Fibroblast of skin of back (primary cell): ENCODE data around the gene PSMG4.
A peak's percentile ranks its signal among the peaks of the same experiment; 100 is the strongest.
"Not testable (repeated sequence)": the region's sequence is repeated elsewhere in the genome, so short reads cannot be mapped to it uniquely, and the experiment has no call there.

Experiments
- DNase-seq: peaks from one replicate; pipeline ENCODE4 v3.0.0-alpha.2; 2013

The PSMG4 gene

GRCh38 chr6:3230256-3230882, 28.4 kb upstream of the PSMG4 start:
- DNase-seq: no peak

GRCh38 chr6:3230900-3231246, 27.9 kb upstream of the PSMG4 start:
- DNase-seq: peak; percentile 42

DNA sequence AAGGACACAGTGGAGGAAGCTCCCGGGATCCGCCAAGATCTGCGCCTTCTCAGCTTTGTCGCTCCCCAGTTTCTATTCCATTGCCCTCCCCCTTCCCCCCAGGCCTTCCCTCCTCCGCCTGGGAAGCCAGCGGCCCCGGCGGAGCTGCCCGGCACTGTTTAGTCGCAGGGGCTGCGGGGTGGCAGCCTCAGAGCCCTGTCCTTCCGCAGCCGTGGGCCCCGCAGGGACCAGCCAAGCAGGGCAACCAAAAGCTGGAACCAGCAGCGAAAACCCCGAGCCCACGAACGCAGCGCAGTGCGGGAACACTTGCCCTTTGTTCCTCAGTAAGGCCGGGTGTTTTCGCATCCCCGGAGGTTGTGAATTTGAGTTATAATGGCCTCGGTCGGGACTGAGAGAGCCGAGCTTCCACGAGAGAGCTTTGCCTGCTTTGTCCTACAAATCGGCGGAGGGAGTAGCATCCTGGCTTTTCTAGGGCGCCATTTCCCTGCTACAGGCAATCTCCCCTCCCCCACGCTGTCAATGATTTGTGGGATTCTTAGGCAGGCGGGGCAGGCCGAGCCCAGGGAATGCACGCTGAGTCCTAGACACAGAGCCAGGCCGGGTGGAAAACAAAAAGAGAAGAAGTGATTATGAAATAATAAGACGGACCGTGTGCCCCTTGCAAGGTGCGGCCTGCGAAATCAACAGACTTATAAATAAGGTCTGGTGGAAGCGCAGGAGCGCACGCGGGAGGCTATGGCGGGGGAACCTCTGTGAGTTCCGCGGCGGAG, 27.3 kb upstream of the PSMG4 start:
- peak; percentile 74 for DNase-seq

DNA sequence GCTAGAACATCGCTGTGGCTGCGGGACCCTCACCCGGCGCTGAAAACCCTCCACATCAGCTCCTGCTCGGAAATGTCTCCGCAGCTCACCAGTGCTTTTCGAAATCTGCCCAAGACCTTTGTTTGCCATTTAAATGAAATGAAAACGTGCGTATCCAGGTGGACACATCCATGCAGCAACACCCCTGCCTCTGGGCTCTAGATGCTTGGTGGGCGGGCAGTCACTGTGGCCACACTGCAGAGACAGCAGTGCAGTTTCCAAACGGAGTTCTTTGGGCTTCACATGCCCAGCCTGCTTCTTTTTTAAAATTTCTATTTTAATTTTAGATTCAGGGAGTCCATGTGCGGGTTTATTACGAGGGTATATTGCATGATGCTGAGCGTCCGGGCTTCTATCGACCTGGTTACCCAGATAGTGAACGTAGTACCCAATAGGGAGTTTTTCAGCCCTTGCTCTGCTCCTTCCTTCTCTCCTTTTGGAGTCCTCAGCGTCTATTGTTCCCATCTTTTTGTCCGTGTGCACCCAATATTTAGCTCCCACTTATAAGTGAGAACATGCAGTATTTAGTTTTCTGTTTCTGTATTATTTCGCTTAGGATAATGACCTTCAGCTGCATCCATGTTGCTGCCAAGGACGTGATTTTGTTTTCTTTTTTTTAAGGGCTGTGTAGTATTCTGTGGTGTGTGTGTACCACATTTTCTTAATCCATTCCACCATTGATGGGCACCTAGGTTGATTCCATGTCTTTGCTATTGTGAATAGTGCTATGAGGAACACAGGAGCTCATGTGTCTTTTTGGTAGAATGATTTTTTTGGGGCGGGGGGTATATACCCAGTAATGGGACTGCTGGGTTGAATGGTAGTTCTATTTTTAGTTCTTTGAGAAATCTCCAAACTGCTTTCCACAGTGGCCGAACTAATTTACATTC, 26.5 kb upstream of the PSMG4 start:
- DNase-seq: no peak

- DNase-seq: no peak
Observed at GRCh38 chr6:3233321-3233720, 25.4 kb upstream of the PSMG4 start.

DNA sequence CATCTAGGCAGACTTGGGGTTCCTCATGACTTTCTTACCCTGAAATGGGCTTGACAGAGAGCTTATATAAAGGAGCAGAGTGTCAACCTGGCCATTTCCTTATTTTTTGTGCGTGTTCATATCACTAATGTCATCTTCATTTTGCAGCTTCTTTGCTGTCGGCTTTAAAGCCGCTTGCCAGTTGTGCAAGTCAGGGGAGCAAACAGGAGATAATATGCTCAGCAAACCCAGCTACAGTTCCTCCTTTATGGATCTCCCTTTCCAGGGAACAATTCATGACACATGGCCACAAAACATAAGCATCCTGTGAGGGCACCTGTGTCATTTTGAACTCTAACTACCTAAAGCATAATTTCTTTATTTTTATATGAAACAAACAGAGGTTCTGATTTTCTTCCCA, 24.8 kb upstream of the PSMG4 start:
- DNase-seq: no peak

DNA sequence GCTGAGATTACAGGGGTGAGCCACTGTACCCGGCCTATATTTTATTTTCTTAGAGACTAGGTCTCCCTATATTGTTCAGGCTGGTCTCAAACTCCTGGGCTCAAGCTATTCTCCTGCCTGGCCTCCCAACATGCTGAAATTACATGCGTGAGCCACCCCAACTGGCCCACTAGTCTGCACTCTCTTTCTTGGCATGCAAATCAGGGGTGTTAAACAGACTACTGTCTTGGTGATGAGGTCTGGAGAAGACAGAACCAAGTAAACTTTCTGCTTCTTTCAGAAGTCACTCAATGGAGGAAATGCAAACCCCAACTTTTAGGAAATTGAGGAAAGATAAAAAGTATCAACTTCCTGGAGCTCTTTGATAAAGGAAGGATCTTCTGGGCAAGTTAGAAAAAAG, 23.3 kb upstream of the PSMG4 start:
- DNase-seq: no peak

DNA sequence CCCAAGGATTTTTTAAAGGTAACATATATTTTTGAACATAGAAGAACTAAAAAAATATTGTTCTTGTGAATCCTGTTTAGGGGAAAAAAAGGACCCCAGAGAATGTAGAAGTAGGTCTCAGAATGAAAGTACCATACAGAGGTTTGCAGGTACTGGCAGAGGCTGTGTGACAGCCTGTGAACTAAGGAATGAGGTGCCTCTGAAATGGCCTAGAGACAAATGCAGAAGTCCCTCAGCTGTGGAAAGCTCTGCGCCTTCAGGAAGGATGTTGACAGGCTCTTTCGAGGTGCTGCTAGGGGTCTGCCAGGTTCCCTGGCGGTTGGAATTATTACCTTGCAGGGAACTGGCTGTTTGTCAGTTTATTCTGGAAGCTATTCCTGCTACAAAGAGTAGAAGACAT, 22.7 kb upstream of the PSMG4 start:
- no peak for DNase-seq

DNA sequence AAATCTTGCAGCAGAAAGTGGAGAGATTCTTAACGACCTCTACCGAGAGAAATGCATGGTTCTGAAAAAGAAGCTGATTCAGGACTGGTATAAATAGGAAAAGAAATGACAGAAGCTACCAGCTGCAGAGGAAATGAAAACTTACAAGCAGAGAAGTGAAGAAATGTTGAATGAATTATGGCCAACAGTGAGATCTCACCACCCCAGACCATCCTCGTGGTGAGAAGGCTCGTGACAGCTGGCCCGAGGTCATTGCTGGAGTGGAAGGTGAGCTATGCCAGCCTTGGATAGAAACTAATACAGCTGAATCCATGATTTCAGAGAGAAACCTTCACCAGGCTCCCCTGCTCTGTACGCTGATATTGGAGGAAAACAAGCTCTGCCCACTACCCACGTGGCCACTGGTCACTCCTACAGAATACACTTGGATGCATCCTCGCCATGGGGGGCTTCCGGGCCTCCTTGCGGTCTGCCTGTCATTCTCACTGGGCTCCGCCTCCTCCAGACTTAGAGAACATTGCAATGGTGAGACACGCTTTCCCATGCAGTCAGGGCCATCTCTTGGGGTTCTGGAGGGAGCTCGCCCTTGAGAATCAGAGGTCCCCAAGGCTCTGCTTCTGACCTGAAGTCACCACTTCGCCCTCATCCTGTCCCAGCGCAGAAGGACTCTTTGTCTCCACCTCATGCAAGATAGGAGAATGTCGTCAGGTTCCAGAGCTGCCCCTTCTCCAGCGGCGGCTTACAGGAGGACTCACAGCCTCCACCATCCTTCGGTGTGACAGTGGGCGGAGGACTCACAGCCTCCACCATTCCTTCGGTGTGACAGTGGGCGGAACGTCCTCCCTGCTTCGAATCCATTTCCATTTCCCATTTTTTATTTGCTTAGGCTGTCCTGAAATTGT, 20.7 kb upstream of the PSMG4 start:
- peak; percentile 41 for DNase-seq

DNA sequence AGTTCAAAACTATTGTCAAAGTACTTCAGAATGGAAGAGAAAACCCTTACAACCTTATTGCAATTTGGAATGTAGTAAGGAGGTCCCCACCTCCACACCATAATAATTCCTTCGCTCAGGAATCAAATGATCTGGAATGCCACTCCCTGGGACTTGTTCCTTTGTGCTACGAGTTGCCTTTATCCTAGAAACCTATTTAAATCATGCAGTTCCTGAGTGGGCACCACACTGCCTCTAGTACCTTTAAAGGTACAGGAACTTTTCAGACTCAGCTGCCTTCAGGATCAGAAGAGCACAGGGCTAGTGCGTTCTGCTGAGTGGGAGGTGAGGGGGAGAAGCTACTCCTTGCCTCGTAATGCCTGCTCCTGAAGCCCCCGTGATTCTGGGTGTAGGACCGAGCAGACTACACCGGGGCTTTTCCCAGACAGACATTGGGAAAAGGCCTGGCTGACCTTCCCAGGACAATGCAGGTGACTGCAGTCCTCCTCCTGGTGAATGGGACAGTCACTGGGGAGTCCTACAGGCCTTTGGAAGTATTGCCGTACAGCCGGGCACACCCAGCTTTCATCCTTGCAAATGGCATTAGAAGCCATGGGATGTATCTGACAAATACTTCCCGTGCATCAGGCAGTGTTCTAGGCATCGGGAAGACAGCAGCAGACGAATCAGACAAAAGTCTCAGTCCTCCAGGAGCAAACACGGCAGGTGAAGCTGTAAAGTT, 19.5 kb upstream of the PSMG4 start:
- DNase-seq: no peak

DNA sequence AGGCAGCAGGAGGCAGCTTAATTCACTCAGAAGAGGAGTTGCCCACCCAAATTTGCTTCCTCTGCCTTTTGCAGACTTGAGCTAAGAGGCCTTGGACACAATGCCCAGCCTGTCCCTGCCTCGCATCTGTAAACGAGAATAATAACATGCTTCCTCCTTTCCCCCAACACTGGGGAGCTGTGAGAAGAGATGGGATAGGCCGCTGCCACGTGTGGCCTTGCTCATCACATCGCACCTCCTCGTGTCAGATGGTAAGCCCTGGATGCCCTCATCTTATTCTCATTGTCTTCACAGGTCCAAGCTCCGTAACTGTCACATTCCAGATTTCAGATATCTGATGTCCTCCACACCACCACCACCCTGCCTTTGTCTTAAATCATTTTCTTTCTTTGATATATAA, 18.2 kb upstream of the PSMG4 start:
- no peak for DNase-seq

GRCh38 chr6:3241745-3242144, 17.0 kb upstream of the PSMG4 start:
- DNase-seq: not testable (repeated sequence)

- no peak for DNase-seq
Observed at GRCh38 chr6:3242768-3243167, 16.0 kb upstream of the PSMG4 start.

GRCh38 chr6:3244003-3244831, 14.5 kb upstream of the PSMG4 start:
- DNase-seq: no peak

DNA sequence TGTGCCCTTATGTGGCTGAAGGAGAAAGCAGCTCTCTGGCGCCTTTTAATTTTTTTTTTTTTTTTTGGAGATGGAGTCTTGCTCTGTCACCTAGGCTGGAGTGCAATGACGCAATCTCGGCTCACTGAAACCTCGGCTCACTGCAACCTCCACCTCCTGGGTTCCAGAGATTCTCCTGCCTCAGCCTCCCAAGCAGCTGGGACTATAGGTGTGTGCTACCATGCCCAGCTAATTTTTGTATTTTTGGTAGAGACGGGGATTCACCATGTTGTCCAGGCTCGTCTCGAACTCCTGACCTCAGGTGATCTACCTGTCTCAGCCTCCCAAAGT, 13.9 kb upstream of the PSMG4 start:
- DNase-seq: not testable (repeated sequence)

DNA sequence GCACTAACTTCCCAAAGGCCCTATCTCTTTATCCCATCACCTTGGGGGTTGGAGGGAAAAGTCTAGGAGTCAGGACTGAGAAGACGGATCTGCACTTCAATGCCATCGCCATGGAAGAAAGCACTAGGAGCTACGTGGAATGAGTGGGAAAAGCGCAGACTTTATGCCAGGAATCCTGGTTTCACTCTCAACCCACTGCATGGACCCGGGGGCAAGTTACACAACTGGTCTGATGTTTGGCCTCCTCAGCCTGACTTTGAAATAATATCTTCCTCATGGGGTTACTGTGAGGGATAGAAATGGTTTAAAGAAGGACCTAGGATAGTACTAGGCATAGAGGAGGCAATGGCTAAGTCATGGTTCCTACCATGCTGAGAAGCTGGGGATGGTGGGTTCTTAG, 13.5 kb upstream of the PSMG4 start:
- DNase-seq: no peak

DNA sequence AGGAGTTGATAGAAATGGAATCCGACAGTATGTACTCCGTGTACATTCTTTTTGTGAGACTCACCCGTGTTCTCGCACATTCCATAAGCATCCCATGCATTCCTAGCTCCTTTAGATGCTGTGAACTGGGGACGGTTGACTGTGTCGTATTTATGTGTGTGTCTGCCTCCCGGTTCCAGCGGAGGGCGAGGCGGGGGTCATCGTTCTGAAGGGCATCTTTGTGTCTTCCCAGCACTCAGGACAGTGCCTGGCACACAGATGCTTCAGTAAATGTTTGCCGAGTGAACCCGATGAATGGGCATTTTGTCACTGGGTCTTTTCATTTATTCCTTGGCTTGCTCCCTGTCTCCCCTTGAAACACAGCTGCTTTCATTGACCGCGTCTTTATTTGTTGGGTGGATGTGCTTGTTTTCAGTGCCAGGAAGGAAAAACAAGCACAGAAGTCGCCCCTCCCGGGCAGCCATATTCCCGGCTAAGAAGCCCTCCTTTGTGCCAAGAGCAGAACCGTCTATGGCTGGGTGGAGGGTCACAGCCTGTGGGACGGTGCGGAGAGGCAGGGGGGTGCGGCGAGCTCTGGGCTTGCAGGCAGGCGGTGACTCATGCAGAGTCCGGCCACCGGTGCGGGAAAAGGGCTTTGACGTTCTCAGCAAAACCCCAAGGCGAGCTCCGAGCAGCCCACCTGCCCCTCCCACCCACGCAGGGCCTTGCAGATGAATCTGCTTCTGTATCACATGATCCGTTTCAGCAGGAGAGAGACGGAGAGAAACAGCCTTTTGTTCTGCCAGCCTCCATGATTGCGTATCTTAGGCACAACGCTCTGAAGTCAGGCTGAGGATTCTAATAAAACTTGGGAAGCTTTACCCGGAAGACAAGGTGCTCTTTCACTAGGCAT, 11.2 kb upstream of the PSMG4 start:
- DNase-seq: peak; percentile 97

- no peak for DNase-seq
Observed at GRCh38 chr6:3249821-3250220, 8.9 kb upstream of the PSMG4 start.

DNA sequence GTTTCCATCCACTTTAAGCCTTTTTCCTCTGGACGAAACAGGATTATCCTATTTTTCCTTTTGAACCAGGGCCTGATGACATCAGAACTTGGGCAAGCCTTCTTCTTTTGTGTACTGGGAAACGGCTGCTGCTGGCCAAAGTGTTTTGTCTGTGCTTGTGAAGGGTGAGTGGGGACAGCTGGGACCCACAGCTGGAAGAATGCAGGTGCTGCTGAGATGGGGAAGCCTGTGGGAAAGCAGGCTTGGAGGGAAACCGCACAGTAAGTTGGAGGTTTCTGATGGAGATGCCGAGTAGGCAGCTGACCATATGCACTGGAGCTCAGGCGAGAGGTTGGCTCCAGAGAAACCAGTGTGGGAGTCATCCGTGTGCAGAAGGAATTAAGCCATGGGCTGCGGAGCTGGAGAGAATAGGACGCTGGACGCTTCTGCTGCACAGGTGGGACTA, 8.5 kb upstream of the PSMG4 start:
- no peak for DNase-seq
